D721Med (cell line): Measurements from ENCODE around the gene SAP130.
A peak's percentile ranks its signal among the peaks of the same experiment; 100 is the strongest.

Experiments
- DNase-seq: peaks from one replicate; pipeline ENCODE4 v3.0.0; 2011; ENCODE audit warnings: low spot score; ENCODE audit not compliant: insufficient read length
- FAIRE-seq: peaks from 2 replicates; lab custom pipeline; 2011; peaks lifted over from hg19 to GRCh38; lab: Jason Lieb, UNC
- CTCF ChIP-seq: IDR thresholded peaks from 2 replicates; pipeline ENCODE4 v1.5.1; 2012; ENCODE audit warnings: mild to moderate bottlenecking, control low read depth; ENCODE audit not compliant: insufficient read depth; ENCODE audit errors: missing control alignments

The SAP130 gene

GRCh38 chr2:128039535-128039934, 11.7 kb upstream of the SAP130 start:
- TF ChIP-seq CTCF, result no peak
- DNase-seq, result no peak
- no peak for FAIRE-seq

GRCh38 chr2:128038411-128038810, 10.6 kb upstream of the SAP130 start:
- FAIRE-seq (no peak), DNase-seq (no peak)
- TF ChIP-seq CTCF, result no peak

GRCh38 chr2:128037649-128038048, 9.8 kb upstream of the SAP130 start:
- FAIRE-seq (no peak), DNase-seq (no peak)
- TF ChIP-seq CTCF, result no peak

- no peak for FAIRE-seq
- no peak for DNase-seq
These were observed 9.1 kb upstream of the SAP130 start for GRCh38 chr2:128036748-128037607.

GRCh38 chr2:128032092-128032491, 4.2 kb upstream of the SAP130 start:
- no peak for TF ChIP-seq CTCF
- FAIRE-seq, result no peak
- no peak for DNase-seq

More at GRCh38 chr2:128036748-128037607, 9.1 kb upstream of the SAP130 start:
- no peak for TF ChIP-seq CTCF

GRCh38 chr2:128028668-128029054, 802 bp upstream of the SAP130 start:
- FAIRE-seq (no peak), DNase-seq (no peak)
- TF ChIP-seq CTCF, result no peak

GRCh38 chr2:128027278-128027800, 520 bp downstream of the SAP130 start:
- no peak for TF ChIP-seq CTCF
- FAIRE-seq (no peak), DNase-seq (peak; percentile 77)
